ENCODE data around the gene FALEC.

The FALEC gene

DNA sequence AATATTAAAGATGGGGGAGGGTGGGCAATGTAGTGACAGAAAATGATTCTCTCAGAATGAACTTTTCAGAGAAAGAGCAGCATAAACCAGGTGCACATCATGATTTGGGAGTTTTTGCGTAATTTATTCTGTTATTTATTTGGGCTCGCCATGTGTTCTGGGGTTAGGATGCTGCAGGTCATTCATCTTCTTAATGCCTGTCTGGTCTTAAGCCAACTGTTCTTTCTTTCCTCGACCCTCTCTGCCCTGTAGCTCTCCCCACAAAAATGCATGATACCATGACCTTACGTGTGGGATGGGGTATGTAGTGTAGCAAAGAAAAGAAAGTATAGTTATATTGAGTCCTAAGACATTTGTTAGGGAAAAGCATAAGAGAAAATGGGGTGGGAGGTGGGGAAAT, 40.7 kb upstream of the FALEC start:
- no peak overlapping the region for H3K4ac ChIP-seq (ENCODE audit: low read depth, low read length)
- no peak overlapping the region for H4K8ac ChIP-seq (ENCODE audit: low read depth, low read length)
- H3K18ac ChIP-seq (ENCODE audit: low read length): no peak overlapping the region
- no peak overlapping the region for H3K56ac ChIP-seq (ENCODE audit: low read length)
- H3K4me3 ChIP-seq (ENCODE audit: low read length): no peak overlapping the region
- H3K9ac ChIP-seq (ENCODE audit: low read length): no peak overlapping the region
- no peak overlapping the region for H2AK5ac ChIP-seq (ENCODE audit: low read length)
- no peaks in the 10 kb centered on the region for H3K79me2 ChIP-seq (ENCODE audit: control insufficient read depth, insufficient read depth, low read length)
- H3K79me1 ChIP-seq (ENCODE audit: low read length): no peaks in the 10 kb centered on the region
- H4K5ac ChIP-seq (ENCODE audit: low read length): no peak overlapping the region
- no peak overlapping the region for H2BK15ac ChIP-seq (replicated peaks; ENCODE audit: low read depth)
- no CpG with 5 or more reads among the region's 4 CpGs for WGBS (ENCODE audit: extremely low coverage, insufficient coverage, low lambda C conversion rate)
- no peaks in the 10 kb centered on the region for H3K4me1 ChIP-seq (ENCODE audit: control insufficient read depth, low read depth, low read length)
- H3K23ac ChIP-seq (ENCODE audit: low read length): no peak overlapping the region
- H2BK5ac ChIP-seq (ENCODE audit: low read length): no peak overlapping the region
- H3K27ac ChIP-seq (ENCODE audit: low read depth, low read length): no peak overlapping the region
- no peak overlapping the region for H2BK120ac ChIP-seq (ENCODE audit: low read depth, low read length)
- no peak for DNase-seq
- peaks cover 12% of the 10 kb centered on the region for H3K36me3 ChIP-seq (ENCODE audit: control insufficient read depth, insufficient read depth, low read length)
- H3K27me3 ChIP-seq (ENCODE audit: insufficient read depth, low read length, poor library complexity): no peaks in the 10 kb centered on the region
- no peak overlapping the region for H3K4me2 ChIP-seq (ENCODE audit: low read length)

DNA sequence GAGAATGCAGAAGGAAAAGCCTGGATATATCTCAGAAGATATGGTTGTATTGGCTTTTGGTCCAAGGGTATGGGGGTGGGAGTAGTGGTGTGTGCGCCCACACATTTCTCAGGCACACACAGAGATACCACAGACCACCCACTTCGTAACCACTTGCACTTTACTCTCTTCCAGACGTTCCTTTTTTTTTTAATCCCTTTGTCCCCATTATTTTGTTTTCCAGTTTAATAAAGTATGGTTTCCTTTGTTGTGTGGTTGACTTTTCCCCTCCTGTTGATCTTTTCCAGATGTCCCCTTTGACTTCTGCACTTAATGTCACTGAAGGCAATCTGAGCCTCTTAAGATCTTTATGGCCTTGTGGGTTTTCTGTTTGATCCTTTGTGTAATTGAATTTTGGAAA, 38.8 kb upstream of the FALEC start:
- no peaks in the 10 kb centered on the region for H3K79me2 ChIP-seq (ENCODE audit: control insufficient read depth, insufficient read depth, low read length)
- H3K36me3 ChIP-seq (ENCODE audit: control insufficient read depth, insufficient read depth, low read length): no peaks in the 10 kb centered on the region
- no peak overlapping the region for H2BK5ac ChIP-seq (ENCODE audit: low read length)
- H3K18ac ChIP-seq (ENCODE audit: low read length): no peak overlapping the region
- no peak overlapping the region for H3K4ac ChIP-seq (ENCODE audit: low read depth, low read length)
- no peak overlapping the region for H2BK120ac ChIP-seq (ENCODE audit: low read depth, low read length)
- WGBS (ENCODE audit: extremely low coverage, insufficient coverage, low lambda C conversion rate): no CpG with 5 or more reads among the region's 3 CpGs
- H3K4me2 ChIP-seq (ENCODE audit: low read length): no peak overlapping the region
- H2BK15ac ChIP-seq (replicated peaks; ENCODE audit: low read depth): no peak overlapping the region
- no peak for DNase-seq
- H3K4me3 ChIP-seq (ENCODE audit: low read length): no peak overlapping the region
- H4K5ac ChIP-seq (ENCODE audit: low read length): no peak overlapping the region
- no peaks in the 10 kb centered on the region for H3K4me1 ChIP-seq (ENCODE audit: control insufficient read depth, low read depth, low read length)
- H3K27ac ChIP-seq (ENCODE audit: low read depth, low read length): no peak overlapping the region
- H3K27me3 ChIP-seq (ENCODE audit: insufficient read depth, low read length, poor library complexity): no peaks in the 10 kb centered on the region
- no peaks in the 10 kb centered on the region for H3K79me1 ChIP-seq (ENCODE audit: low read length)
- no peak overlapping the region for H3K9ac ChIP-seq (ENCODE audit: low read length)
- no peak overlapping the region for H2AK5ac ChIP-seq (ENCODE audit: low read length)
- no peak overlapping the region for H3K23ac ChIP-seq (ENCODE audit: low read length)
- H4K8ac ChIP-seq (ENCODE audit: low read depth, low read length): no peak overlapping the region
- no peak overlapping the region for H3K56ac ChIP-seq (ENCODE audit: low read length)

DNA sequence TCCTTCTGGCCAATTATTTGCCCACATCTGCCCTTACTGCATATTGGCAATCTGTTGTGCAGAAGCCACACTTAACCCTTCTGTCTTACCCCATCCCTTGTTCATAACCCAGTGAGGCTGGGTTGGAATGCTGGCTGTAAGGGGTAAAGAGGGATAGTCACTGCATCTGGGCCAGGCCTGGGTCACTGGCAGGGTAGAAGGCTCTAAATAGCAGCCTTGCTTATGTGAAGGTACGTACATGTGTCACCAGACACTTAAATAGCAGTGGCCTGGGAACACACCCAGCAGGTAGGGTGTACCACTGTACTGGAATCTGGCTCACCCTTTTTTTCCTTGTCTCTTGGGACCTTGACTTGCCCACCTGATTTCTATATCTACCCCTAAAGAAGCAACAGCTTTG, 38.2 kb upstream of the FALEC start:
- Histone ChIP-seq H3K23ac (ENCODE audit: low read length) (no peak overlapping the region), H4K8ac (ENCODE audit: low read depth, low read length) (no peak overlapping the region), H3K79me2 (ENCODE audit: control insufficient read depth, insufficient read depth, low read length) (no peaks in the 10 kb centered on the region), H3K18ac (ENCODE audit: low read length) (no peak overlapping the region), H3K27me3 (ENCODE audit: insufficient read depth, low read length, poor library complexity) (no peaks in the 10 kb centered on the region), H3K4me1 (ENCODE audit: control insufficient read depth, low read depth, low read length) (no peaks in the 10 kb centered on the region), H3K27ac (ENCODE audit: low read depth, low read length) (no peak overlapping the region), H3K4ac (ENCODE audit: low read depth, low read length) (no peak overlapping the region), H2BK5ac (ENCODE audit: low read length) (no peak overlapping the region), H3K9ac (ENCODE audit: low read length) (no peak overlapping the region), H2BK15ac (replicated peaks; ENCODE audit: low read depth) (no peak overlapping the region), H3K4me3 (ENCODE audit: low read length) (no peak overlapping the region), H2BK120ac (ENCODE audit: low read depth, low read length) (no peak overlapping the region), H3K4me2 (ENCODE audit: low read length) (no peak overlapping the region), H2AK5ac (ENCODE audit: low read length) (no peak overlapping the region), H3K56ac (ENCODE audit: low read length) (no peak overlapping the region), H3K36me3 (ENCODE audit: control insufficient read depth, insufficient read depth, low read length) (no peaks in the 10 kb centered on the region), H3K79me1 (ENCODE audit: low read length) (no peaks in the 10 kb centered on the region), H4K5ac (ENCODE audit: low read length) (no peak overlapping the region)
- WGBS (ENCODE audit: extremely low coverage, insufficient coverage, low lambda C conversion rate): no CpG with 5 or more reads among the region's 1 CpG
- no peak for DNase-seq

DNA sequence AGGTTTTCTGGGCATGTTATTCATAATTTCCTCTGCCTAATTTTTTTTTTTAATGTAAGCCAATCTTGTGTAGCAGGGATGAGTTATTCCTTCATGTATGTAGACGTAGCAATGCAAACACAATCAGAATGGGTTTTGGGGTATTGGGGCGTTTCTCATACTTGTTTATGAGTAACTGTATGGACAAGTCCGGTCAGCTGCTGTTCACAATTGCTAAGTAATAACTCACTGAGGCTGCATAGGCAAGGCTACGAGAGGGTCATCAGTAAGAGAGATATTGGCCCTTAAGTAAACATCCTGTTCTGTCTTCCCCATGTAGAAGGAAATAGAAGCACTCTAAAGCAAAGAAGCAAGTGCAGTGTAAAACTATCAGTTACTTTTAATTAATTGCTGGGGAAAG, 37.8 kb upstream of the FALEC start:
- Histone ChIP-seq H3K4ac (ENCODE audit: low read depth, low read length) (no peak overlapping the region), H3K27me3 (ENCODE audit: insufficient read depth, low read length, poor library complexity) (no peaks in the 10 kb centered on the region), H3K4me1 (ENCODE audit: control insufficient read depth, low read depth, low read length) (no peaks in the 10 kb centered on the region), H2BK15ac (replicated peaks; ENCODE audit: low read depth) (no peak overlapping the region), H3K79me2 (ENCODE audit: control insufficient read depth, insufficient read depth, low read length) (no peaks in the 10 kb centered on the region), H2BK120ac (ENCODE audit: low read depth, low read length) (no peak overlapping the region), H3K4me3 (ENCODE audit: low read length) (no peak overlapping the region), H3K9ac (ENCODE audit: low read length) (no peak overlapping the region), H2AK5ac (ENCODE audit: low read length) (no peak overlapping the region), H3K18ac (ENCODE audit: low read length) (no peak overlapping the region), H4K5ac (ENCODE audit: low read length) (no peak overlapping the region), H3K79me1 (ENCODE audit: low read length) (no peaks in the 10 kb centered on the region), H2BK5ac (ENCODE audit: low read length) (no peak overlapping the region), H3K56ac (ENCODE audit: low read length) (no peak overlapping the region), H3K36me3 (ENCODE audit: control insufficient read depth, insufficient read depth, low read length) (no peaks in the 10 kb centered on the region), H3K4me2 (ENCODE audit: low read length) (no peak overlapping the region), H4K8ac (ENCODE audit: low read depth, low read length) (no peak overlapping the region), H3K23ac (ENCODE audit: low read length) (no peak overlapping the region), H3K27ac (ENCODE audit: low read depth, low read length) (no peak overlapping the region)
- DNase-seq: no peak
- no CpG with 5 or more reads among the region's 4 CpGs for WGBS (ENCODE audit: extremely low coverage, insufficient coverage, low lambda C conversion rate)

DNA sequence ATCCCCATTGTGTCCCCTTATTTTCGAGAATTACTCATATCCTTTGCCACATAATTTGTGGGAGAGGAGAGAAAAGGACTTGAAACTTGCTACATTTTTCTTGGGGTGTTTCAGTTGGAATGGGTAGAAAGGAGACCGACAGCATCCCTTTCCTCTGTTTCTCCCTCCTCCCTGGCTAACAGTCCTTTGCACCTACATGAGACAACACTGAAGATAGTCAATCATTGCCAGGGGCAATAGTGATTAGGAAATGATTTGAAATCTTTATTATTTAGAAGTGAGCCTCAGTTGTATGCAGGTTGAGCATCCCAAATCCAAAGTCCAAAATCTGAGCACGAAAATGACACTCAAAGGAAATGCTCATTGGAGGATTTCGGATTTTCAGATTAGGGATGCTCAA, 36.2 kb upstream of the FALEC start:
- H3K9ac ChIP-seq (ENCODE audit: low read length): no peak overlapping the region
- no peak overlapping the region for H3K4ac ChIP-seq (ENCODE audit: low read depth, low read length)
- no peak overlapping the region for H3K4me3 ChIP-seq (ENCODE audit: low read length)
- no peak overlapping the region for H4K8ac ChIP-seq (ENCODE audit: low read depth, low read length)
- no peak overlapping the region for H3K23ac ChIP-seq (ENCODE audit: low read length)
- H3K4me2 ChIP-seq (ENCODE audit: low read length): no peak overlapping the region
- H3K27me3 ChIP-seq (ENCODE audit: insufficient read depth, low read length, poor library complexity): no peaks in the 10 kb centered on the region
- no peak for DNase-seq
- no peak overlapping the region for H2BK15ac ChIP-seq (replicated peaks; ENCODE audit: low read depth)
- no peak overlapping the region for H3K27ac ChIP-seq (ENCODE audit: low read depth, low read length)
- no peaks in the 10 kb centered on the region for H3K4me1 ChIP-seq (ENCODE audit: control insufficient read depth, low read depth, low read length)
- no peaks in the 10 kb centered on the region for H3K79me2 ChIP-seq (ENCODE audit: control insufficient read depth, insufficient read depth, low read length)
- H2BK5ac ChIP-seq (ENCODE audit: low read length): no peak overlapping the region
- H3K56ac ChIP-seq (ENCODE audit: low read length): no peak overlapping the region
- no peak overlapping the region for H4K5ac ChIP-seq (ENCODE audit: low read length)
- no peak overlapping the region for H2BK120ac ChIP-seq (ENCODE audit: low read depth, low read length)
- no peak overlapping the region for H2AK5ac ChIP-seq (ENCODE audit: low read length)
- no CpG with 5 or more reads among the region's 4 CpGs for WGBS (ENCODE audit: extremely low coverage, insufficient coverage, low lambda C conversion rate)
- H3K79me1 ChIP-seq (ENCODE audit: low read length): no peaks in the 10 kb centered on the region
- no peak overlapping the region for H3K18ac ChIP-seq (ENCODE audit: low read length)
- no peaks in the 10 kb centered on the region for H3K36me3 ChIP-seq (ENCODE audit: control insufficient read depth, insufficient read depth, low read length)

DNA sequence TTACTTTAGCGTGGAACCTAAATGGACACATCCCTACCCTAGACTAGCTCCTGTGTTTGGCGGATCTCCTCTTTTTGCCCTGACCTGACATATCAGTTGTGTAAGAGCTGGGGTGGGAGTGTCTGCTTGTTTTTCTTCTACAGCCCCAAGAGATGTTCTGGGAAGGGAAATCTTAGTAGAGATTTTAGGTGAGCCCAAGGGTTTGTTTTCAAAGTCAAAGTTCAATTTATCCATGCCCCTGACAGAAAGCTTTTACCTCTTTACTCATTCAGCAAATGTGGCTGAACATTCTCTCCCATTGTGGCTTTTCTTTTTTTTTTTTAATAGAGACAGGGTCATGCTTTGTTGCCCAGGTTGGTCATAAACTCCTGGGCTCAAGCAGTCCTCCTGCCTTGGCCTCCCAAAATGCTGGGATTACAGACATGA, 35.6 kb upstream of the FALEC start:
- Histone ChIP-seq H3K18ac (ENCODE audit: low read length) (no peak overlapping the region), H4K8ac (ENCODE audit: low read depth, low read length) (no peak overlapping the region), H3K4me2 (ENCODE audit: low read length) (no peak overlapping the region), H3K23ac (ENCODE audit: low read length) (no peak overlapping the region), H3K79me1 (ENCODE audit: low read length) (no peaks in the 10 kb centered on the region), H3K4ac (ENCODE audit: low read depth, low read length) (no peak overlapping the region), H2BK15ac (replicated peaks; ENCODE audit: low read depth) (no peak overlapping the region), H2BK120ac (ENCODE audit: low read depth, low read length) (no peak overlapping the region), H2BK5ac (ENCODE audit: low read length) (no peak overlapping the region), H4K5ac (ENCODE audit: low read length) (no peak overlapping the region), H3K36me3 (ENCODE audit: control insufficient read depth, insufficient read depth, low read length) (no peaks in the 10 kb centered on the region), H3K4me1 (ENCODE audit: control insufficient read depth, low read depth, low read length) (no peaks in the 10 kb centered on the region), H3K27me3 (ENCODE audit: insufficient read depth, low read length, poor library complexity) (no peaks in the 10 kb centered on the region), H3K4me3 (ENCODE audit: low read length) (no peak overlapping the region), H2AK5ac (ENCODE audit: low read length) (no peak overlapping the region), H3K79me2 (ENCODE audit: control insufficient read depth, insufficient read depth, low read length) (no peaks in the 10 kb centered on the region), H3K27ac (ENCODE audit: low read depth, low read length) (no peak overlapping the region), H3K9ac (ENCODE audit: low read length) (no peak overlapping the region), H3K56ac (ENCODE audit: low read length) (no peak overlapping the region)
- no peak for DNase-seq
- no CpG with 5 or more reads among the region's 2 CpGs for WGBS (ENCODE audit: extremely low coverage, insufficient coverage, low lambda C conversion rate)
